ENCODE measurements around the gene WNT1. TPM values are rescaled to one million over a fixed set of nuclear protein-coding genes. Genes with fewer than 3 reads are reported as not detected.

The WNT1 gene
- total RNA-seq, 1 donor = not detected

DNA sequence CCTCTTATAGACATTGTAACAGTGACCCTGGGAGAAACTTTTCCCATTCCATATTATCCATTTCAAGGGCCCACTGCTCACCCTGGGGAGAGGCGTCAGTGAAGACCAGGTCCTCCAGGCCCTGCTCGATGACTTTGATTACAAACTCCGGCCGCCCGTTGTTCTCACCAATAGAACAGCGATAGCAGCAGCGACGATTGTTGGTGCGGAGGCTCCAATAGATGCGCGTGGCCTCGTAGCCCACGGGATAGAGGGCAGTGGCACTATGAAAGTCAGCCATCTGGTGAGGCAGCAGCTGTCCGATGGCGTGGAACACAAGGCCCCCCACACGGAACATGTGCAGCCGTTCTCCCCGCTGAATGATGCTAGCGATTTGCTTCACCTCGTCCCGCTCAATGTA, 48.0 kb downstream of the WNT1 start:
- DNase-seq (ENCODE audit: low read depth in 2 of 3, low spot score in 2 of 3) = no peak

DNA sequence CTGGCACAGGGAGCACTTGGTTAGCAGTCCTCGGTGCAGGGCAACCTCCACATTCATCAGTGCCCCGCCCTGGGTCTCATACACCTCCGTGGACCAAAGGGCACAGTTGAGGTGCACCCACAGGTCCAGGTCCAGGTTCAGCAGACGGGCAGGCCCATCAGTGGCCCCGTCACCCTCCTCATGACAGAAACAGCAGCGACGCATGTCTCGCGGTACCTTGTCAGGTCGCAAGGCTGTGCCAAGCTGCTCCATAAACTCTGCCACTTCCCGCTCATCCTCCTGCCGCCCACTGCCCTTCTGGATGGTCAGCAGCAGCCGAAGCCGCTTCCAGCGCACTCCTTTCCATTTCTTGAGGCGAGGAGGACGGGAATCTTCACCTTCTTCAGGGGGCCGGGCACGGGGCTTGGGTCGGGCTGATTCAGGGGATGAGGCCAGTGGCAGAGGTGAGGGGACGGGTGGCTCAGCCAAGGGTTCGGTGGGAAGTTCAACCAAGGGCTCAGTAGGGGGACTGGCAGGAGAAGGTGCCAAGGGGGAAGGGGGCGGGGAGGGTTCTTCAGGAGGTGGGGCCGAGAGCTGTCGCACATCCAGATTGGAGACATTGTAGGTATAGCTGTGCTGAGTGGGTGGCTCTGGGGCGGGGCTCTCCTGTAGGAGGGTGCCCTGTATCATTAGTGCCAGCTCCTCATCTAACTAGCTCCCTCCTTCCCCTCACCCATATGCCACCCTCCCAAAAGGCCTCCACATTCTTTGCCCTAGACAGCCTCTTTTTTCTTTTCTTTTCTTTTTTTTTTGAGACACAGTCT, 48.8 kb downstream of the WNT1 start:
- no peak for DNase-seq (ENCODE audit: low read depth in 2 of 3, low spot score in 2 of 3)

DNA sequence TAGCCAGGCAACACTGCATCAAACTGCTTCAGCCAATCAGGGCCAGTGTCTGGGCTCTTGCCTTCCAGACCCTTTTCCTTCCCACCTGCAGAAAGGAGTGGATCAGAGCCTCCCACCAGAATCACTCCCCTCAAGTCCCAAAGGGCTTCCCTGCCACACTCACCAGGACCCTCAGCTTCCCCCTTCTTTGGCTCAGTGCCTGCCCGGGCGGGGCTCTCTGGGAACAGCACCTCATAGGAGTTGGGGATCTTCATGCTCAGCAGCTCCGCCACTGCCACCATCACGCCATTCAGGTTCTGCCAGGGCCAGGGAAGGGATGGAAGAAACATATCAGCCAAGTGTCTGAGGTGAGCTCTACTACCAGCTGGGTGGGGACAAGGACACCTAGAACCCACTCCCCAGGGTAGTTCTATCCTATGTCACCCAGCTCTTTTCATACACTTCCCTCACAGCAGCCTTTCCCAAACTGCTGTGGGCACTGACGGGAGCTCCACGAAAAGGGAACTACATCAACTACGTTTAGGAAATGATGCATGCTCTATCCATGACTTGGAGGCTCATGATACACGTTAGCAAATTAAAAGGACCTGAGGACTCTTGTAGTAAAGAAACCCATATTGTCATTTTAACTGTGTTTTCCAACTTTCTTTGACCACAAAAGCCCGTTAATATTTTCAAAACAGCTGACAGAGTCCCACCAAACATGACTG, 49.9 kb downstream of the WNT1 start:
- DNase-seq (ENCODE audit: low read depth in 2 of 3, low spot score in 2 of 3) = no peak

DNA sequence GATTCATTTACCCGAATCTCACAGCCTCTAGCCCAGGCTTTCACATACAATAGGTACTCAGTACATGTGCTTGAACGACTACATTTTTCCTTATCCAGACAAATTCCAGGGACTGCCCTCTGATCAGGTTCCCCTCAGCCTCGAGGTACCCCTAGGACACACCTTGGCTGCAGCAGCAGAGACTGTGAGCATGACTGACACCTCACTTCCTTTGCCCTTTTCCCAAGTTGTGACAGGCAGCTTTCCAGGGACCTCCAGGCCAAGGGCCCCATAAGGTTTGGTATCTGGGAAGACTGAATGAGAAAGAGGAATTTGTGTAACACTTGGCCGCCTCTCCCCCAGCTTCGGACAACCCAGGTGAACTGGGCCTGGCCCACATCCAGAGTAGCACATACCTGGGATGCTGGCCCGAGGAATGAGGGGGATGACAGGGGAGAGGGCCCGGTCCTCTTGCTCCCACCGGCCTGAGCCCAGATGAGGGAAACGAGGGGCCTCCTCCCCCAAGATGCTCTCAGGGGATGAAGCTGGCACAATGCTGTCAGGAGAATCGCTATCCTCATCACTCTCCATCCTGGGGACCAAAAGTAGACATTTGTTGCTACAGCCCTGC, 50.6 kb downstream of the WNT1 start:
- no peak for DNase-seq (ENCODE audit: low read depth in 2 of 3, low spot score in 2 of 3)

DNA sequence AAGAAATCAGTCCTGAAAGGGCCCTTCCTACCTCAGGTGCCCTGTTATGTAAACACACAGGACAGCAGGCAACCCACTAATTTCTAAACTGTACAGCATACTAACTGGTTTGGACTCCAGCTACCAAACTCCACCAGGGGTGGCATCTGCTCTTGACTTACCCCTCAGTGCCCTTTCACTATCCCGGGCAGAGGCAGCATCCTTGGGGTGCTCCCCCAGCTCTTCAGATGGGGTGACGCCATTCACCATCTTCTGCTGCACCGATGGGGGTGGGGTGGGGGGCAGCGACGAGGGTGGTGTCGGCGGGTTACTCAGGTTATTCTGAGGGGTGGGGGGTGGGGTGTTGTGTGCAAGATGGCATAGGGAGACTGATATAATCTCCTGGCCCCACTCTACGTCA, 52.0 kb downstream of the WNT1 start:
- DNase-seq (ENCODE audit: low read depth in 2 of 3, low spot score in 2 of 3) = no peak

DNA sequence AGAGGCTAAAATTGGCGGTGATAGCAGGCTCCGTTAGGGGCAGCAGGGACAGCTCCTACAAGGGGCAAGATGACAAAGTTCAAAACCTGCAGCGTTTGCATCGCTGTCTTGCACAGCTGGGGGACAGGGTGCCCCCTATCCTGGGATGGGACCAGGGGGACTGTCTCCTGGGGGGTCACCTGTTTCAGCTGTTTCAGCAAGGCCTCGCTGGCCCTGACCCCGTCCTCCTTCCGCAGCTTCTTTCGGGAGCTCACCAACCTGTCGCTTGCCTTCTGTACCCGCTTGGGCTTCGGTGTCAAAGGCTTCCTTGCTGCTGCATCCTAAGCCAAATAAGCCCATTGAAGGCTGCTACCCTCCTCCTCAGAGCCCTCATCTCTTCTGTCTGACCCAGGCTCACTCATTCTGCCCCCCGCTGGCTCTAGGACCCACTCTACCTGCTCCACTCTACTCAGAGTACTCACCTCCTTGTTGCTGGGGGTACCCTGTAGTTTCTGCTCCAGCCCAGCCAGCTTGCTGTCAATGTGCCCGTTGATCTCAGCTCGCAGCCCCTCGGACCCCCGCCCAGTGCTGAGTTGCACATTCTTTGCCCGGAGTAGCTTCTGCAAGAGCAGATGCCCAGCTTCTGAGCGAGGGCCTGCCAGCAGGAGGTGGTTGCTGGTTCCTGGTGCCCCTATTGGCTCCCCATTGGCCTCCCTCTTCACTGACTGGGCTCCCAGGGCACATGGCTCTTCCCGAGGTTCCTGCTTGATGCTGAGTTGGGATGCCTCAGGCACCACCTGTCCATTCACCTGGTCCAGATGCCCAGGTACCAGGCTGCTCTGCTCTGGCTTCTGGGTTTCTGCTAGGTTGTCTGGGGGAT, 52.8 kb downstream of the WNT1 start:
- DNase-seq (ENCODE audit: low read depth in 2 of 3, low spot score in 2 of 3) = no peak

DNA sequence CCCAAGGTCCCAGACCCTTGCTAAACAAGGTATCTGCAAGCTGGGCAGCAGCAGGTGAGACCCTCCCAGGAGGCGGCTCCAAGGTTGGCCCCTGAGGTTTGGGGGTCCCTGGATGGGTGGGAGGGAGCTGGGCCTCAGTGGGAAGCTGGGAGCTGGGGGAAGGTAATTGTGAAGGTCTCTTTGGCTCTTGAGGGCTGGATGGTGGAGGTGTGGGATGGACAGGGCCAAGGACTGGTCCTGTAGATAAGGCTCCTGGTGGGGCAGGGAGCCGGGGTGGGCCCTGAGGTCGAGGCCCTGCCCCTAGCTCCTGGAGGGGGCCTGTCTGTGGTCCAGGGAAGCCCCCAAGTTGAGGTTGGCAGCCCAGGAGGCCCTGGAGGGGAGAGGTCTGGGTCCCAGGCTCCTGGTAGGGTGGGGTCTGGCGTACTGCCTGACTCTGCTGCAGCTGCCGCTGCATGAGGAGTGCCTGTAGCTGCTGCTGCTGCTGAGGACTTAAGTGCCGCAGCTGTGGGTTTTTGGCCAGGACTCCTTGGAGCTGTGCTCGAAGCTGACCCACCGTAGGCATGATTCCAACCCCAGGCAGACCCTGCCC, 53.5 kb downstream of the WNT1 start:
- no peak for DNase-seq (ENCODE audit: low read depth in 2 of 3, low spot score in 2 of 3)

Small RNA genes within 50 kb of the gene (small RNA-seq; reads per million reads assigned to genes)
- gene RNU6-940P = not detected

Other genes starting within 250 kb of the WNT1 start
- 44.7 TPM for gene ADCY6, start 189.2 kb upstream of the WNT1 start, total RNA-seq
- gene CACNB3, start 159.8 kb upstream of the WNT1 start, total RNA-seq = 9.2 TPM
- gene DDX23, start 126.2 kb upstream of the WNT1 start, total RNA-seq = 58.7 TPM
- gene RND1, start 112.5 kb upstream of the WNT1 start, total RNA-seq = 1.9 TPM
- 8.6 TPM for gene FKBP11, start 52.8 kb upstream of the WNT1 start, total RNA-seq
- 73.5 TPM for gene ARF3, start 20.8 kb upstream of the WNT1 start, total RNA-seq
- under 0.01 TPM for gene WNT10B, start 6.6 kb upstream of the WNT1 start, total RNA-seq
- 0.81 TPM for gene DDN, start 21.1 kb downstream of the WNT1 start, total RNA-seq
- 38.0 TPM for gene PRKAG1, start 40.5 kb downstream of the WNT1 start, total RNA-seq
- gene KMT2D, start 82.5 kb downstream of the WNT1 start, total RNA-seq = 54.7 TPM
- gene RHEBL1, start 91.7 kb downstream of the WNT1 start, total RNA-seq = 2.7 TPM
- gene DHH, start 116.5 kb downstream of the WNT1 start, total RNA-seq = 0.81 TPM
- gene LMBR1L, start 132.5 kb downstream of the WNT1 start, total RNA-seq = 112 TPM
- 1,377 TPM for gene TUBA1B, start 153.1 kb downstream of the WNT1 start, total RNA-seq
- 804 TPM for gene TUBA1A, start 210.8 kb downstream of the WNT1 start, total RNA-seq